NCI-H82 (cell line): ENCODE data around the gene ZNF484.
A peak's percentile ranks its signal among the peaks of the same experiment; 100 is the strongest.
"Not testable (repeated sequence)": the region's sequence is repeated elsewhere in the genome, so short reads cannot be mapped to it uniquely, and the experiment has no call there.

Source experiments
- DNase-seq: peaks from one replicate; lab custom pipeline; 2025; lab: John Stamatoyannopoulos, UW

ZNF484 gene

DNA sequence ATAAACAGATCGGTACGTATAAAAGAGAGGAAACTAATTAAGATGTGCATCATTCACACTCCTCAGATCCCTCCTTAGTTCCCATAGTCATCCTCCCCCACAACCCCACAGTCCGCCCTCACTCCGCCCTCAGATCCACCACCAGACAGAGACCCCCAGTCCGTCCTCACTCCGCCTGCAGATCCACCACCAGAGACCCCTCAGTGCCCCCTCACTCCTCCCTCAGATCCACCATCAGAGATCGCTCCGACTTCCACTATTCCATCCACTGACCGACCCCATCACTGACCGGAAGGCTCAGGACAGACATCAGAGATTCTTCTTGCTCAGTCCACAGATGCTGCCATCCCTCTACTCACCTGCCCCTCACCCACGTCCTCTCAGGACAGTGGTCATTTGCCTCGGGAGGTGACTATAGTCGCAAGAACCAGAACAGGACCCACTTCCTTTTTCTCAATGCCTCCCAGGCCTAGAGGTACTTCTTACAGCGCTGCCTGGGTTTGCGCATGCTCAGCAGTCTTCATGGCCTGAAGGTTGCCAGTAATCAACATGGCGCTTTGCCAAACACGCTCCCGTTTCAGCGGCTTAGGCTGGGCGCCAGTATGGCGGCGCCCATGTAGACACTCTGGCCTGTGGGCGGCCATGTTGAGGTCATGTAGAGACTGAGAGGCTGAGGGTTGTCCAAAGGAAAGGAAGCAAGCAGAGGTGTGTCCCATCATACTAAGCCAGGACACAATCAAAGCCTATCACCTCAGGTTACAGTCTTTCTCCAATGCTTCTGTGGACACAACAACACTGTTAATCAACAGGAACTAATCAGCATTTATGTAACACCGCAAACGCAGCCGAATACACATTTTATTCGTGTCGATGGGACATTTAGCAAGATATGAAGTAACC is at the start of gene ZNF484:
Gene ZNF484, minus strand, starts transcription at position 508 of the 900 bp plus-strand sequence. CDS start 3,009 bp downstream, outside the sequence.
- DNase-seq = peak; percentile 99

DNA sequence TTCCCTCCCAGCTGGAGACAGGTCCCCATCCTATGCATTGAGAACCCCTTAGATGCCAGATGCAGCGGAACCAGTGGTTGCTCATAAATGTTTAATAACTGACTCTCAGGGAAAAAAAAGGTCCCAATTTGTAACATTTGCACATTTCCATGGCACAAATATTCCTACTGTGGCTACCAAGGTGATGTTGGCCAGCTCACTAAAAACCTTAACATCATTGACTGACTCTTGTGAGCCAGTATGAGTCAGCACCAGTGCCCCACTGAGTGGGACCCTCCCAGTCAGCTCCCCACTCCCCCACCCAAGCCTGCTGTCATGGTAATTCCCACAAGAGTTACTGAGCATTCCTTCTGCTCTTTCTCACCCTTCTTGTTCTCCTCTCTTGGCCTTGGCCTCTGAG is 42.6 kb upstream of the ZNF484 start:
- no peak for DNase-seq

DNA sequence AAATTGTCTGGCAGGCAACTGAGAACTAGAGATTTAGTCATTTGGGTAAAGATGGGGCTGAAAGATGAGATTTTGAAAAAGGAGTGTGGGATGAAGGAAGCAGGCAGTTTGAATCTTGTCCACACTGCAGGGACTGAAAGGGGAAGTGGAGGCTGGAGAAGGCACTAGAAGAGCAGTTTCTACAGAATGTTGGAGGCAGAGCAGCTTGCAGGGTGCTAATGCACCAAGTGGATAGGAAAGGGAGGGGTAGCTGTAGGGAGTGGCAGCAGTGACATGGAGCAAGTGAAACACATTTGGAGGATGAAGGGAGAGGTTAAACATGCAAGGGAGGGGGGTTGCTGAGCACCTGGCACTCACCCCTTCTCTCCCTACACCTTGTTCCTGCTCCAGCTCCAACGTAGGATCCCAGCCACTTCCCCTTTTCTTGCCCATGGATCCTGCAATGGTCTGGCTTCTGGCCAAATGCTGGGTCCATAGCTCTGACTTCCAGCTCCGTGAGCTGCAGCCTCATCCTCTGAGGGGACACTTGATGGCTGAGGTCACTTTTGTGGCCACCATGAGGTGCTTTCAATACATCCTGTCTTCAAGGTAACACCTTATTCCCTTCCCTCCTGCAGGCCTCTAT is 39.5 kb upstream of the ZNF484 start:
- DNase-seq = no peak

DNA sequence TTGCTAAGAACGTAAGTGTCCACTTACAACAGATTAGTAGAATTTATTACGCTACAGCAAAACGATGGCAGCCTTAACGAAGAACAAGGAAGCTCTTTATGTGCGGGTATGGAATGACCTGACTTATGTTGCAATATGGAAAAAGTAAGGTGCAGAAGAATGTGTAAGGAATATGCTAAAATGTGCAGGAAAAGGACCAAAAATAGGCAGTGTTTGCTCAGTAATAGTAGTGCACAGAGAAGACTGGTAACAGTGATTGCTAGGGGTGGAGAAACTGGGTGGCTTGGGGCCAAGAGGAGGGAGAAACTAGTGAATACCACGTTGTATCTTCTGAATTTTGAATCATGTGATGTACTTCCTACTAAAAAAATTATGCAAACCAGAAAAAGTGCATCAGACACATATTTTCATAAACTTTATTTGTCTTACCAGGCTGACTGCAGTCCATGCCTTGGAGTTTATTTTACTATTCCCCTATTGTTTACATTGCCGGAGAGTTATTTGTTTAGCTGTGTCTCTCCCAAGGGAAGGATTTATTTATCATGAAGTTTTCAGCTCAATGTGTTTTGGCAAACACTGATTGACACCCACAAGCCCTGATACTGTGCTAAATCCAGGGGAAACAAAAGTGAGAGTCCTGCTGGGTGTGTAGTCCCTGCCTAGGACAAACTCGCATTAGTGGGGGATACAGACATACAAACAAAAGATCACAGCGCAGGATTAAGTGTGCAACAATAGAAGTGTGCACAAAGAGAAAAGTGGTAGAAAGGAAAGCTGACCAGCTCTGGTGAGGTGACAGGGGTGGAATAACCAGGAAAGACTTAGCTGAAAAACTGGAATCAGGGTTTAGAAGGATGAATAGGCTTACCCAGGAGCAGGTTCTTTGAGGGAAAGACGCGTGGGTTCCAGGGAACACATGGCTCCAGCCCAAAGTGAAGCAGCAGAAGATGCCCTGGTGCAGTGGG is 34.0 kb upstream of the ZNF484 start:
- no peak for DNase-seq

DNA sequence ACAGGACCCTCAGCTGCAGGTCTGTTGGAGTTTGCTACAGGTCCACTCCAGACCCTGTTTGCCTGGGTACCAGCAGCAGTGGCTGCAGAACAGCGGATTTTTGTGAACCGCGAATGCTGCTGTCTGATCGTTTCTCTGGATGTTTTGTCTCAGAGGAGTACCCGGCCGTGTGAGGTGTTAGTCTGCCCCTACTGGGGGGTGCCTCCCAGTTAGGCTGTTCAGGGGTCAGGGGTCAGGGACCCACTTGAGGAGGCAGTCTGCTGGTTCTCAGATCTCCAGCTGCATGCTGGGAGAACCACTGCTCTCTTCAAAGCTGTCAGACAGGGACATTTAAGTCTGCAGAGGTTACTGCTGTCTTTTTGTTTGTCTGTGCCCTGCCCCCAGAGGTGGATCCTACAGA is 27.3 kb upstream of the ZNF484 start:
- DNase-seq = not testable (repeated sequence)

DNA sequence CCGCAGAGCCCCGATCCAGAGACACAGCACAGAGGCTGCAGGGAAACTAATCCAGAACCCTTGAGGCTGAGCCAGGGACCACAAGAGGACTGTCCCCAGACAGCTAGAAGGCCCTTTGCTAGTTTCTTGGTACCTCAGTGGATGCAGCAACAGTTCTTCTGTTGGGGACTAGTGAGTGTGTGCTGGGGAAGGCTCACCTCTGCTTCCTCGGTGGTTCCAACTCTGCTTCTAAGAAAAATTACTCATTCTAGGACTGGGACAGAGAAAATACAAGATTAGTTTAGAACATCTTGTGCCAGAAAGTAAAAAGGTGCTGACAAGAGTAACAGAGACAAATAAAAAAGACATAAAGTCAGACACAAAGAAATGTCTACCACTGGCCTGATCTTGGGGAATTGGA is 19.5 kb upstream of the ZNF484 start:
- DNase-seq = no peak

DNA sequence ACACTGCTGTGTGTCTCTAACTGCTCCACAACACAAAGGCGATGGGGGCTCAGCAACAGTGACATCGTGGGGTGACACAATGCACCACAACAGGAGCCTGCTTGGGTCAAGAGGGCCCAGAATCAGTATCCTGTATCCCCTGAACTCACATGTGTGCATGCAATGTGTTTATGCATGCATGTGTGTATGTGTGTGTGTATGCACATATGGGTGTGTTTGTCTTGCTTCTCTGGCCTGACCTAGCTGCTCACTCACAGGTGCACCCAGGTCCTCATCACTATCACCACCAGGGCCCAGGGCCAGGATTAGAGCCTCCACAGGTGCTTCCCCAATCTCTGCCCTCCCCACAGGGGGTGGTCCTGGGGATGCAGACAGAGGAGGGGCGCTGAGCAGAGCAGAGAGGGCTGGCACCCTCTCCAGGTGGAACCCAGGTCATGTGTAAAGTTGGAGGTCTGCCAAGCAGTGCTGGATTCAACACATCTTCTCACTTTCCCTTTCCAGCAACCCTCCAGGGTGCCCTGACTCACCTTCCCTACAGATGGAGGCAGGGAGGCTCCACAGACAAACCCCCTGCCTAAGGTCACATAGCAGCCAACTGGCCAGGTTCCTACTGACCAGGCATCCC is 18.1 kb upstream of the ZNF484 start:
- DNase-seq = no peak

DNA sequence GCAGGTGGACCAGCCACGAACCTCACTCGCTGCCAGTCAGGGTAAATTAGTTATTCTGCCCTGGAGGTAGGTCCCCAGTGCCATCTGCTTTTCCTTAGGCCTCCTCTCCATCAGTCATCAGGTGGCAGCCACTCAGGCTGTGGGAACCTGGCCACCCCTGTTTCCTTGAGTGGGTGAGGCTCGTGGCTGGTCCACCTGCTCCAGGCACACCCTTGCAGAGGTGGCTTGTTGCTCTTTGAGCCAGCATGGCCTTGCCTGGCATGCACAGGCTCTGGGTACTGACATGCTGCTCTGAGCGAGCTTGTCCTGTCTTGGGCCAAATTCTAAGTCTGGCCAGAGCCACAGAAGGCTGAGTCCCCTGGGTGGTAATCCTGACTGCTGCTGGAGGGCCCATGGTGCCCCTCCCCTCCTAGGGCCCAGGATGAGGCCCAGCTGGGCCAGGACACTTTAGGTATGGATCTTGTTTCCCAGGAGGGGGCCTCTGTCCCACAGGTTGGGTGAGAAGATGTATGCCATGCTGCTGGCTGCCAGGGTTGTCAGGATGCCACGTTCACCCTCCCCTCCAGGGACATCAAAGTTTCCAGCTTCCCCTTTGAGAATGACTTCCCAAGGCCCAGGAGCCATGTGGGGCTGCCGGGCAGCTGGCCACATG is 17.0 kb upstream of the ZNF484 start:
- DNase-seq = no peak

DNA sequence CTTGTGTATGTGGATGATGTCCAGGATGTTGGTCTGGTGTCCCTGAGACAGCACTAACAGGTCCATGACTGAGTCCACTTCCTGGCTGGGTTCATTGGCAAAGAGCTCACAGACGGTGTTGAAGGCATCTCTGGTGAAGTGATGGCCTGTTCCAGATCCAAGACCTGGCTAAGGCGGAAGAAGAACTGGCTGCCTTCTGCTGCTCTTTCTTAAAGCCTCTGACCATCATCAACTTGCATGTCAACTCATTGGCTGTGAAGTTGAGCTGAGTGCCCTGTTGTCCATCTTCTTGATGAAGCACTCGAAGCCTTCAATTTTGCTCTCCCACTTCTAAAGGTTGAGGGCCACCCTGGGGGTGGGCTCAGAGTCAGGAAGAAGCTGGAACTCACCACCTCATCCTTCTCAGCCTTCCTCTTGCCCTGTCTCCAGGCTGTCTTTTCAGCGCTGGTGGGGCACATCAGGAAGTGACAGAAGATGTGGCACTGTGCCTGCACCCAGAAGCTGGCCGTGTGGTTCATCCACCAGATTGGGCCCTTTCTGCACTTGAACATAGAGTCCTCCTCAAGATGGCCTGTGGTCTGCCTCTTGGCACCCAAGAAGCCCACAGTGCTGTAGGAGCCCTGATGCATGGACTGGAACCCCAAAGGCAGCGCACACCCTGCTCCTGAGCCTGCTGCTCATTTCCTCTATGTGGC is 16.2 kb upstream of the ZNF484 start:
- not testable (repeated sequence) for DNase-seq

DNA sequence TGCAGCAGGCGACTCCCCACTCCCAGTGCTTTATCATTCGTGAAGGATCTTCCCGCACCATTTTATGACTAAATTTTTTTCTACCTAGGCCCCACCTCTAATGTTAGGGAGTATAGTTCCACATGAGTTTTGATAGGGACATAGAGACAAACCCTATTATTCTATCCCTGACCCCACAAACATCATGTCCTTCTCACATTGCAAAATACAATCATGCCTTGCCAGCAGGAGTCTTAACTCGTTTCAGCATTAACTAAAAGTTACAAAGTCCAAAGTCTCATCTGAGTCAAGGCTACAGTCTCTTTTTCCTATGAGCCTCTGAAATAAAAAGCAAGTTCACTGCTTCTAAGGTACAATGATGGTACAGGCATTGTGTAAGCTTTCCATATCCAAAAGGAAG is 14.4 kb upstream of the ZNF484 start:
- not testable (repeated sequence) for DNase-seq

DNA sequence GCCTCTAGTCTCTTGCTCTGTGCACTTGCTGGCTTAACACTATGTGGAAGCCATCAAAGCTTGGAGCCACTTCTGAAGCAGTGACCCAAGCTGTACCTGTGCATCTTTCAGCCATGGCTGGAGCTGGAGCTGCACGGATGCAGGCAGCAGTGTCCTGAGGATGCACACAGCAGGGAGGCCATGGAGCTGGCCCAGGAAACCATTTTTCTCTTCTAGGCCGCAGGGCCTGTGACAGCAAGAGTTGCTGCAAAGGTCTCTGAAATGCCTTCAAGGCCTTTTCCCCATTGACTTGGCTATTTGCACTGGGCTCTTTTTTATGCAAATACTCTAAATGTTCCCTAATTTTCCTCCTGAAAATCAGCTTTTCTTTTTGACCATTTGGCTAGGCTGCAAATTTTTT is 12.9 kb upstream of the ZNF484 start:
- DNase-seq = no peak

DNA sequence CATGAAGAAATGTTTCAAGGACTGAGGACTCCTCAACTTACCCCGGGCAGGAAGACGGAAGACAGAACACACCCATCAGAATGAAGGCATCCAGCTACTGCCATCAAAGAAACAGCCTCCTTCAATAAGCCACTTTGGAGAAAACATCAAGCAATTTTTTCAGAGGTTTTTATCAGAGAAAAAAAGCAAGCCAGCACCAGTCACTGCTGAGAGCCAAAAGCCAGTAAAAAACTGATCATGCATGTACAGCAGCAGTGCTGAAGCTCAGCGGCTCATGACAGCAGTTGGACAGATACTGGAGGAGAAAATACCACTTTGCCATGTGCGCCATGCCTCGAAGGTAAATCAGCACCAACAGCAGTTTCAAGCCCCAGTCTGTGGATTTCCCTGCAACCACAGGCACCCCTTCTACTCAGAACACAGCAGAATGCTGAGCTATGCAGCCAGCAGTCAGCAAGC is 10.1 kb upstream of the ZNF484 start:
- DNase-seq = no peak

DNA sequence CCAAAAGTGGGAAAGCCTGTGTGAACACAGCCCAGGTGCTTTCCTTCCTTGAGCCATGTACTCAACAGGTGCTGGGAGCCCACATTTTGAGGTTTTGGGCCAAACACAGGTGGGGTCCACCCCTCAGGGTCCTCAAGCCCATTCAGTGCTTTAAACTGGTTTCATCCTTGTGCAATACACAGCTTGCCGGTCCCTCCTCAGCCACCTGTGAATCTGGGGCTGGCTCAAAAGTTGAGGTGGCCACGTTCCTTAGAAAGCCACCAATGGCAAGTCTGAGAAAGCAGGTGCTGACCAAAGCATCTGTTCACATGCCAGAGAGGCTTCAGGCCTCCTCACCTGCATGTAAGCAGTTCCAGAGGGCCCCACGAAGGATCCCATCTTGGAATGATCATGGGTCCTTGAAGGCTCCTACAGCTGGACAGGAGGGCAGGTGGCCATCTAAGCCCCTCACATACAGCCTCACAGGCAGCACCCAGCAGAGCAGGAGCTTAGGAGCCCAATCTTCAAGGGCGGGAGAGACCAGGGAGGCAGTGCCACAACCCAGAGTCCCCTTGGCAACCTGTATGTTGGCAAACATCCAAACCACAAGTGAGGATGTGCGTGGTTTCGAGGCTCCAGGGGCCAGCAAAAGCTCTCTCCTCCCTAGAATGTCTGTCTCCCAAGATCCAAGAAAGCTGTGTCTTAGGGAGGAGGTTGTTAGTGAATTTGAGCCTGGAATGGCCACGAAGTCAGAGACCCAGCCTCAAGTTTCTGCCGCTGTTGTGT is 9.2 kb upstream of the ZNF484 start:
- DNase-seq = not testable (repeated sequence)

DNA sequence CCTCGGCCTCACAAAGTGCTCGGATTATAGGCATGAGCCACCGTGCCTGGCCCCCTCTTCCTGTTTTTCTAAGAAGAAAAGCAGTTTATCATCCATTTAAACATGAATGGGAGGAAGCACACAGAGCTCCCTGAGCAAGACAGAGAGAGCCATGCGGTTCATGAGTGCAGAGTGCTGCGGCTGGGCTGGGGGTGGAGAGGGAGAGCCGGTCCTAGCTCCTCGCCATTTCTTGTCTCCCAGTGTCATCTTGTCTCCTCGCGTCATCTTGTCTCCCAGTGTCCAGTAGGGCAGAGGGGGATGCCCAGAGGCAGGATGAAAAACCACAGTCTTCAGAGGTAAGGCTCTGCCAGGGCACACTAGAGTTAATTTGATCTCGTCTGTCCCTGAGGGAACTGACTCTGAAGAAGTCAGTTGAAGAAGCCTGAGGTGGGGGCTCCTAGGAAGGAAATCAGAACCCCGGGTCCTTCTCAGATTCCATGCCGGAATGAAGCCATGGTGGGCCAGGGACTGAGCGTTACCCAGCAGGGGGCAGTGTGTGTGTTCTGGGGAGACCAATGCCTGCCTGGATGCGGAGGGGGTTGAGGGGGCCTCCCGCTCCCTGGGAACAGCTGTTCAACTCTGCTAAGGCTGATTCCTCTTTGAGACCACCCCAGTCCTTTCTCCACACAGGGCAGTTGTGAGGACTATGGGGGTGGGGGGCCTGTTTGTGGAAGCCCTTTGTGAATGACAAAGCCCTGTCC is 6.0 kb upstream of the ZNF484 start:
- DNase-seq = peak; percentile 5

DNA sequence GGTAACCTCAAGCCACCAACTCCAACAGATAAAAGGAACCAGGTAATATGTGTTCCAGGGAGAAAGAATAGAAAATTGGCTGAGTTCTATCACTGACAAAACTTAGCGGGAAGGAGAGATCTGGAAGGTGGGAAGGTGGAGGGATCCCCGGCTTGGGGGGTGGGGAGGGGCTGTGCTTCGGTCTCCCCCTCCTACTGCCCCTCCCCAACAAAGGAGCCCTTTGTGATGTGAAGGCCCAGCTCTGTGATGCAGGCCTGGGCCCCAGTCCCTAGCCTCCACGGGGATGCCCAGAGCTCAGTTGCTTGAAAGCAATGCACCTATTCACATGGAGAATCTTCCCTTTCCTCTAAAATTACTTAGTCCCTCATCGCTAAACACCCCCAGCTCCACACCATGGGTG is 4.4 kb upstream of the ZNF484 start:
- no peak for DNase-seq

DNA sequence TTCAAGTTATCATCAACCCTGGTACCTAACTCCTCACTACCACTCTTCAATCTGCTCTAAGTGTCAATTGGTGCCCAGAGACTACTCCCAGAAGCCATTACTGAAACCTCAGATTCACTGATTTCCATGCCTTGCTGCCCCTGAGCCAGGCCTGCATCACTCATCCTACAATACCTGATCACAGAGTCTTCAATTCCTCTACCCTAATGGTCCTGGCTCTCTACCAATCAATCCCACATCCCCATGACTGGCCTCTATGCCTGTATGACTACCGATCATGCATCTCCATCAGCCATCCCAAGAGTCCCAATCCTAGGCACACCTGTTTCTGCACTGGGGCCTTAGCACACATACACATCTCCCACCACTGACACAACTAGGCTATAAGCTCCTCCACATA is 2.5 kb downstream of the ZNF484 start:
- DNase-seq = no peak

DNA sequence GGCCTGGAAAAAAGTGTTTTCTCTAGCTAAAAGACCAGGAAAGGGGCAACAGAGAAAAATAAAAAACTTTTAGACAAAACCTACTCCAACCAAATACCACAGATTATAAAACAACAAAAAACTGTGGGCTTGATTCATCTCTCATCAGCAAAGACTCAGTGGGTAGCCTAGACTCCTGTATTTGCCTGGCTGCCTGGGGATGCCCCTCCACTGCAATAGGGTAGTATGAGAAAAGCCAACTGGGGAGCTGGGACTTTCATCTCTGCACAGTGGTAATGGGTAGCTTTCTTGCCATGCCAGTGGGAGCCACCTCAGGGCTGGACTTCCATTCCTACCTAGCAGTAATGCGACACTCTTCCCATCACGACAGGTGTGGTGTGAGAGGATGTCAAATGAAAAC is 7.5 kb downstream of the ZNF484 start:
- DNase-seq = no peak

DNA sequence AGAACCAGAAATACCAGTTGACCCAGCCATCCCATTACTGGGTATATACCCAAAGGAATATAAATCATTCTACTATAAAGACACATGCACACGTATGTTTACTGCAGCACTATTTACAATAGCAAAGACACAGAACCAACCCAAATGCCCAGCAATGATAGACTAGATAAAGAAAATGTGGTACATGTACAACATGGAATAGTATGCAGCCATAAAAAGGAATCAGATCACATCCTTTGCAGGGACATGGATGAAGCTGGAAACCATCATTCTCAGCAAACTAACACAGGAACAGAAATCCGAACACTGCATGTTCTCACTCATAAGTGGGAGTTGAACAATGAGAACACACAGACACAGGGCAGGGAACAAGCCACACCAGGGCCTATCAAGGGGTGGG is 11.2 kb downstream of the ZNF484 start:
- not testable (repeated sequence) for DNase-seq

DNA sequence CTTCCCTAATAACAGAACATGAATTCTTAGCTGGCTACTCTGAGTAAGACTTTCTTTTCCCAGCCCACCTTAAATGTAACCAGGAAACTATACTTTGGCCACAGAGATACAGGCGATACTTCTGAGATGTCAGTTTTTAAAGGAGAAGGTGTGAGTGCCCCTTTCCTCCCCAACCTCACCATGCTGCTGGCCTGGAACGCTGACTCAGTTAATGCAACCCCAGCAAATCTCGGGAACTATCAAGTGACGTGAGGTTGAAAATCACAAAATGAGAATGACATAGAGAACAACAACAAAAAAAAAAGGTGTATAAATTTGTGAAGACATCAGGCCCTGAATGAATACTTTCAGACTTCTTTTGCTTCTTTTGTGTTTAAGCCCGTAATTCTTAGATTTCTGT is 13.7 kb downstream of the ZNF484 start:
- no peak for DNase-seq
